GM10847 (cell line): Measurements from ENCODE around the gene KIRREL2.

Source experiments
- POLR2A ChIP-seq: IDR thresholded peaks from 2 replicates; pipeline ENCODE4 v1.6.1; 2011; ENCODE audit not compliant: insufficient read length; ENCODE audit errors: extremely low read depth

Gene KIRREL2

GRCh38 chr19:35899547-35900214, 43.0 kb downstream of the KIRREL2 start:
- no peak for TF ChIP-seq POLR2A

- no peak for TF ChIP-seq POLR2A
Measured at GRCh38 chr19:35901055-35901644, 44.4 kb downstream of the KIRREL2 start.

GRCh38 chr19:35901854-35902661, 45.3 kb downstream of the KIRREL2 start, which contains the start of gene HCST:
TSS of gene HCST (plus strand) at chr19:35902529. CDS start at chr19:35902594, 65 bp downstream.
- peak; percentile 44 for TF ChIP-seq POLR2A

- TF ChIP-seq POLR2A, result no peak
Measured at GRCh38 chr19:35902870-35903475, 46.3 kb downstream of the KIRREL2 start.

- peak; percentile 52 for TF ChIP-seq POLR2A
Measured at GRCh38 chr19:35903550-35904179, 47.0 kb downstream of the KIRREL2 start.

GRCh38 chr19:35904311-35905068, 47.8 kb downstream of the KIRREL2 start:
- no peak for TF ChIP-seq POLR2A

GRCh38 chr19:35905178-35905727, 48.5 kb downstream of the KIRREL2 start:
- TF ChIP-seq POLR2A, result no peak

- TF ChIP-seq POLR2A, result no peak
Measured at GRCh38 chr19:35907377-35907745, 50.6 kb downstream of the KIRREL2 start.

GRCh38 chr19:35908010-35908441, 51.3 kb downstream of the KIRREL2 start, which contains the start of gene TYROBP:
TSS of gene TYROBP (minus strand) at chr19:35908295. CDS start at chr19:35908228, 67 bp downstream.
- no peak for TF ChIP-seq POLR2A

- no peak for TF ChIP-seq POLR2A
Measured at GRCh38 chr19:35908973-35909683, 52.4 kb downstream of the KIRREL2 start.

GRCh38 chr19:35909684-35910035, 52.9 kb downstream of the KIRREL2 start:
- no peak for TF ChIP-seq POLR2A

- TF ChIP-seq POLR2A, result no peak
Measured at GRCh38 chr19:35911173-35911572, 54.5 kb downstream of the KIRREL2 start.

GRCh38 chr19:35911790-35912189, 55.1 kb downstream of the KIRREL2 start:
- no peak for TF ChIP-seq POLR2A
